Bone marrow (tissue), 2 donors: Measurements from ENCODE around the gene GPC5.
"Not testable (repeated sequence)": the region's sequence is repeated elsewhere in the genome, so short reads cannot be mapped to it uniquely, and the experiment has no call there.

Experiments
- DNase-seq, 2 donors: peaks; one replicate each; lab custom pipeline; 2025; lab: John Stamatoyannopoulos, UW

The GPC5 gene

DNA sequence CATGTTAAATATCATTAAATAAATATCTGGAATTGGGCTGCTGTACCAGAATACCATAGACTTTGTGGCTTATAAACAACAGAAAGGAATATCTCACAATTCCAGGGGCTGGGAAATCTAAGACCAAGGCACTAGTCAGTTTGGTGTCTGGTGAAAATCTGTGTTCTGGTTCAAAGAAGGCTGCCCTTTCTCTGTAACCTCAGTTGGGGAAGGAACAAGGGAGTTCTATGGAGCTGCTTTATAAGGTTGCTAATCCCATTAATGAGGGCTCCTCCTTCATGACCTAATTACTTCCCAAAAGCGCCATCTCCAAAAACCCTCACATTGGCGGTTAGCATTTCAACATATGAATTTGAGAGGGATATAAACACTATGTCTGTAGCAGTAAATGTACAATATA is 480.9 kb downstream of the GPC5 start:
- no peak for DNase-seq

DNA sequence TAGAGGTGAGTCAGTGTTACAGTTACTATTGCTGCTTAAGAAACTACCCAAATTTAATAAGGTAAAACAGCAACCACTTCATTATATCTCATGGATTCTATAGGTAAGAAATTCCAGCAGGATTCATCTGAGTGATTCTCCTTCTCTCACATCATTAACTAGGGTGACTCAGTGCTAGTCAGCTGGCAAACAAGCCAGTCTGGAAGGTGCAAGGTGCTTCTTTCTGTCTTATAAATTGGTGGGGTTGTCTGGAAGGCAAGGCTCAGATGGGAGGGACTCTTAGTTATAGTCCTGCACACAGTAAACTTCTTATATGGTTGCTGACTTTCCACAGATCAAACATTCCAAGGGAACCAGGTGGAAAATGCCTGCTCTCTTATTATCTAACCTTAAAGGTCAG is 484.5 kb downstream of the GPC5 start:
- no peak for DNase-seq

DNA sequence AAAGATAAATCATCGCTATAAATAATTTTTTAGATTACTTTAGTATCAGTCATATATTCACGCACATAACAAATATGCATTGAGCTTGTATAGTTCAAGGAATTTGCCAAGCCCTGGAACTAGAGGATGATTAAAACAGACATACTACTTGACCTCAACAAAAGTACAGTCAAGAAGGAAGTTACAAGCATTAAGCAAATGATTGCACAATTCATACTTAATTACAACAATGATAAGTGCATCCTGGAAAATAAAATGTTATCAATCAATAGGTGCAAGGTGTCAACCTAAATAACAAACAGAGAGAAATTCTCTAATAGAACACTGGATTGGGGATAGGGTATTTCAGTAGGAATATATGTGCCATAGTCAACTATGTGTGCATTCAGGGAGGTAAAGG is 491.2 kb downstream of the GPC5 start:
- no peak for DNase-seq

DNA sequence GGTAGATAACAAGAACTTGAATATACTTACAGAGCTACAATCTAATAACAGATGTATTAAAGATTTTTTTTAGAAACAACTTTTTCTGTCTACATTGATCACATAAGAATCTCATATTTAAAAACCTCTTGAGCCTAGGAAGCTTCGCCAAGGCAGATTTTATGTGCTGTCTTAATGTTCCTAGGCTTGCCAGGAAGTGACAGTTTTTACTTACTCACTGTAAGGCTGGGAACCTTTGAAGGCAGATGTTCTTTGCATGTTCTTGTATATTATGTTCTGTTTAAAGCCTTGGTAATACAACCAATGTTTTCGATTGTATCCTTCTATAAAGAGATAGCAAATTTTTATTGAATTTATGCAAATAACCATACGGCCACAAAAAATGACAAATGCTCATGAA is 492.7 kb downstream of the GPC5 start:
- no peak for DNase-seq

DNA sequence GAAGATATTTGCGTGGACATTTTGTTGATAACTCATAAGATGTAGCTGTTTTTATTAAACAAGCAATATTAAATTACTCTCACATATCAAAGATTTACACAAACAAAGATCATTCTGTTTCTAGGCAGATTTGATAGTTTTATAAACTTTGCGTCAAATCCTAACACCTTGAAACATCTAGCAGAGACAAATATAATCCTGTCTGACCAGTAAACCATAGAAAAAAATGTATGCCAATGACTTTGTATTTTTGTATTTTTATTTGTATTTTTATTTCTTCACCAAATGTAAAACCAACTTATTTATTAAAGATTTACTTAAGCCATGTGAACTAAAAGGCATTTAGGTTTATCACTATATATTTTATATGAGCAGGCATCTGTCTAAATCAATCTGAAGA is 494.6 kb downstream of the GPC5 start:
- no peak for DNase-seq

DNA sequence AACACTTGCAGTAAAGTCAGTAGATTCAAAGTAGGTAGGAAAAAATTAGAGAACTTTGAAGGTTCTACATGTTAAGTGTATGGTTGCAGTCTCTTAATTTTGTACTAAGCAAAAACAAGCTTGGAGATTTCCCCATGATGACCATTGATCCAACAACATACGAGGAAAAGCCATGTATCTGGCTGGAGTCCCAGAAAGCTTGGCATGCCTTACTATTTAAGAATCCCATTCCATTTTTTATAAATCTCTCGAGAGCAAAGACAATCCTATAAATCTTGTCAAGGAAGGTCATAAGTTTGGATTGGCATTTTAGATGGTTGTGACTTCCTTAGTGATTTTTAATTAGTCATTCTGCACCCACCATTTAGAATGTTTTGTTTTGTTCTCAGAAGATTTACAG is 495.9 kb downstream of the GPC5 start:
- no peak for DNase-seq

DNA sequence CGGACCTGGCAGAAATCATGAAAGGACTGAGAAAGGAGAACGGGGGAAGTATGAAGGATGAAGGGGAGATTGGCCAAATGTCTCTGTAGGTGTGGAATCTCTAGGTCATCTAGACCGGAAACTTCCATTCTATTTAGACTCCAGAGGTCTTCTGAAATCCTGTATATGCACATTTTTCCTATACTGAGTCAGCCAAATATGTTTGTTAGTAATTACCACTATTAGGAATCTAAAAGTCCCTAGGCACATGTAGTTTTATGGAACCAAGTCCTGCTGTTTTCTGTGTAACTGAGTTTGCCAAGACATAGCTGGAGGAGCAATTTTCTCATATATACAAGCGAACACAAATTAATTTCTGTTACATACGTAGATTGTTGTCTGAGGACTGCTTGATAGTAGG is 498.1 kb downstream of the GPC5 start:
- DNase-seq: no peak

DNA sequence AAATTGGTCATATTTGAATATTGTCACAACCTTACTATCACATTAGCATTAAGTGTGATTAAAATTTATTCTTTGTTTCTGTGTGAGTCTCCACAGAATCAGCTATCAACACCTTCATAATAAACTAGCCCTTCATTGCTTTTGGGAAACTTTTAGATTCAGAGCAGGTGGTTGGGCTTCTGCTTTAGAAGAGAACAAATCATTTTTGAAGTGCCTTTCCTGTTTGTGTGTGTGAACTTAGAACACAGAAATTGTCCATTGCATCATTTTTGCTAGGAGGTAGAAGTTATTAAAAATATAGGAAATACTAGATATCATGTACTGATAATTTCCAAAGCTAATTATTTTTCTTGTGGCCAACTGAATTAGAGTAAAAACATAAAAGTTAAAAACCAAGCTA is 500.6 kb downstream of the GPC5 start:
- not testable (repeated sequence) for DNase-seq

DNA sequence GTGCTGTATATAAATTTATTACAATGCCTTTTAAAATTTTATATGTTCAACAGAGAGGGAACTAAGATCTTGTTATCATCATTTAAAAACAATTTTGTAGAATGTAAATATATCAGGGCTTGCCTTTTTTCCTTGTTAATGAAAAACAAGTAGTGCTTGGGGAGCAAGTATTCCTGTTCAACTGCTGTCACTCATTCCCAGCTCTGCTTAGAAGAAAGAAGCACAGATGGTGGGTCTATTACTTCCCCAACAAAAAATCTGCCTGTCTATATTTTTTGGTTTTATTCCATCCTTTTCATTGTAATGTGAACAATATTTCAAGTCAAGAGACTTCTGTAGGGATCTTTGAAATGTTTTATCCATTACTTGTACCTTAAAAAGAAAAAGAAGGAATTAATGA is 503.9 kb downstream of the GPC5 start:
- DNase-seq: no peak

DNA sequence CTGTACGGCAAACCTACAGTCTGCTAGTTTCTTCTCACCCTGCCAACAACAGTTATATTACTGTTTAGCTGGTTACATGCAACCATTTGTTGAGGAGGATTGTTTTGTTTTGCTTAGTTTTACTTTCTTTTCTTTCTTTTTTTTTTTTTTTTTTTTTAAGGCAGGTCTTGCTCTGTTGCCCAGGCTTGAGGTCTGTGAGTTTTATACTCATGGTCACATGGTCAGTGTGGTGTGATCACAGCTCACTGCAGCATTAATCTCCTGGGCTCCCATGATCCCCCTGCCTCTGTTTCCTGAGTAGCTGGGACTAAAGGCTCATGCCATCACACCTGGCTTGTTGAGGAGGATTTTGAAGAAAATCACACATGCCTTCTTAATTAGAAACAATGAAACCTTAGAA is 505.6 kb downstream of the GPC5 start:
- DNase-seq: no peak

DNA sequence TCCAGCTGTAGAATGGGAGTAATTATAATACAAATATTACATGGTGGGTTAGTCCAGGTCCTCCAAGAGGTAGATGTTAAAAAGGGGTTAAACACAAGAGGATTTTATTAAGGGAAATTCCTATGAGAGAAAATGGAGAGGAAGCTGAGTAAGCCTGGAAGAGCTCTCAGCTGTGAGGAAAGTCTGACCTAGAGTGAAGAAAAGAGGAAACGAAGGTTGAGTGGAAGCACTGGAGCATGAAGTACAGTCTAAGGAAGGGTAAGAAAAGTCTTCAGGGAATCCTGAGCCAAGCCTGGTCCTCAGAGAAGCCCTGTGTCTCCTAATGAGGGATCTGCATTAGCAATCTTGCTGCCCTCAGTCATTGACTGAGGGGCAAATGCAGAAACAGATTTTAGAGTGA is 506.2 kb downstream of the GPC5 start:
- DNase-seq: no peak

DNA sequence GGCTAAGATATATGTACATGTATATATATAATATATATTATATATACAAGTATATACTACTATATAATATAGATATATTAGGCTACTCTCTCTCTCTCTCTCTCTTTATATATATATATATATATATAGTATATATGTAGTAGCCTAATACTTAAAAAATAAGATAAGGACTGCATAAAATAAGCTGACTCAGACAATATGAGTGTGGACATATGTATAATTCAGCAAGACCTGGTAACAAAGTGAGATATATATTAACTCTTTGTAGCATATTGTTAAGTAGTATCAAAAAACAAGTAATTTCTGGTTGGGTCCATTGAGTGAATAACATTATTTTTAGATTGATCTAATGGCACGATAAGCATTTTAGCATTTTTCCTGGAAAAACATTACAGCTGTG is 509.0 kb downstream of the GPC5 start:
- DNase-seq: no peak

DNA sequence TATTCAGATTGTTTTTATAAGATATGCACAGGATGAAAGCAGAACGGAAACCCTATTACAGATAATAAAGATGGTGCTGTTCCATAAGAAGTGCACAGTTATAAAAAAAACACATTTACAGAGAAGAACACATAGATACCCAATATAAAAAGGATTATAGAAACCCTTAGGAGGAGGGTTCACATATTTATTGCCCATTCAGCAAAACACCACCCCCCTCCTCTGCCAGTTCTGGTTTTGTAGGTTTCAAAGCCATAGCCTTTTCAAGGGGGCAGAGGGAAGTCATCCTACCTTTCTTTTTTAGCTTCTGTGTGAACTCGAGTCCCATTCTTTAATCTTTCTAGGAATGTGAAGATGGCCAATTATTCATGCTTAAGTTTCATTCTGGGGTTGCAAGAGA is 511.2 kb downstream of the GPC5 start:
- no peak for DNase-seq

DNA sequence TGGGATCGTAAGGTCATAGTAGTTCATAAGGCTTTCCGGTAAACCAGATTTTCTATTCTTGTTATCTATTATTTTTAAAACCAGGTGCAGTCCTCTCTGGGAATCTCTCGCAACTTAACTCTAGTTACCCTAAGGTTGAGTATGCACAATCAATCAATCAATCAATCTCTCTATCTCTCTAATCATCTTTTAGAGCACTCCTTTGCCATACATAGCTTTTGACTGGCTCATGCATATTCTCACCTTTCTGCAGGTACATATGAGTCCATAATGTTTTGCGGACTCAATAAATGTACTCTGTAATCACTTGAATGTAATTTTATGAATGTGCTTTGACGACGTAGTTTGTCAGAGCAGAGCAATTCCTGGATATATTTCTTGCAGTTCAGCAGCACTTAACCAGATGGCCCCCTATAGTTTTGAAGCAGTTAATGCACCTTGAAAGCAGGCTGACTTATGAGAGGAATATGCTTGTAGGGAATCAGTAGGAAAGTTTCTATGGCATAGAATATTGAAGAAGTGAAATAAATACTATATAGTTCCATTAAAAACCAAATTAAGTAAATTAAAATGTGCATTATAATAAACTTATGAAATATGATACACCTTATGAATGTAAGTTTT is 524.7 kb downstream of the GPC5 start:
- DNase-seq: no peak

DNA sequence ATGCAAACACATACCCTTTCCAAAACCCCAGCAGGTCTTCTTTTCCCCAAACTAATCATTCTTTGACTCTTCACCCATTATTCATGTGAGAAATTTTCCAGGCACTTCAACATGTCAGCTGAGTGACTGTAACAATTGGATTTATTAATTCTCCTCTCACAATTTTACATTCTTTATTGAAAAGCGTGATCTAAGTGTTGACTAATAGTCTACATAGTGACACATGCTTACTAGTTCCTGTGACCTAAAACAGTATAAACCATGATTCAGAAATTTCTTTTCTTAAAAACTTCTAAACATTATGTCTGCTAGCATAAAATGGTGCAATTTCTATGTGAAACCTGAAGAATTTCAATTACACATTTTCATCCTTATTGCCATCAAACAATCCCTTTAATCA is 532.3 kb downstream of the GPC5 start:
- DNase-seq: no peak

DNA sequence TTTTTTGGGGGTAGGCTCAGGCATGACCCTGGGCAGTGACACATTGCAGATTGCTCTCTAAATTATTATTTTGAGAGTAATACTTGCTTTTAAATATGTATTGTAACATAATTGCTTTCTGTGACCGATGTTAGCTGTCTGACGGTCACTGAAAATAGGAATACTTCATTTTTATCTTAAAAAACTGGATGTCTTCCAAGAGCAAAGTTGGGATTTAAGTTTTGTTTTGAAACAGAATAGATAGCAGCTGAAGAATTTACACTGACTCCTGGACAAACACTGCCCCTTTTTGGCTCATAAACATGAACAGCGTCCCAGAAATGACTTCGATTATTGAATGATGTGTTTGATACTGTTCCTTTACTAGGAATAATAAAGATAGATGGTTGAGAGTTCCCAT is 535.9 kb downstream of the GPC5 start:
- no peak for DNase-seq

DNA sequence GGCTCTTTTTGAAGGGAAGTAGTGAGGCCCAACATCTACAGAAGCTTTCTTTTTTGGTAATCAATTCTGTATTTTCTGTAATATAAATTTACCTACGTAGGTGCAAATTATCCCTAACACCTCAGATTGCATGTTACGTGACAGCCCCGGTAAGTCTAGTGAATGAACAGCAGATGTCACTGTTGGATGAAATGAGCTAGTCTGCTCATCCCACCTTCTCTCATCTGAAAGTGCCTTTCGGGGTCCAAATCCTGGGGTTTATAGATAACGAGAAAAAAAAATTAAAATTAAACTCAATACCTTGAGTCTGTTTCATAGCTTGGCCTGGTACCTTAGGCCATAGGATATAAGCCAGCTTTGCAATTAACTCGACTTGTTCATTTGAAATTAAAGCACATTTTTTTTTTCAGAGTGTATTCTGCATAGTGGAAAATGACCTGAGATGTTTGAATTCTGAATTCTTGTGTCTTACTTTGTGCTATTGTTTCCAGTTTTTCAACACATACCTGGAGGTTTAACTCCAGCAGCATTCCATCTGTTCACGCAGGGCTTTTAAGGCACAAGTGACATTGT is 548.2 kb downstream of the GPC5 start:
- DNase-seq: no peak

DNA sequence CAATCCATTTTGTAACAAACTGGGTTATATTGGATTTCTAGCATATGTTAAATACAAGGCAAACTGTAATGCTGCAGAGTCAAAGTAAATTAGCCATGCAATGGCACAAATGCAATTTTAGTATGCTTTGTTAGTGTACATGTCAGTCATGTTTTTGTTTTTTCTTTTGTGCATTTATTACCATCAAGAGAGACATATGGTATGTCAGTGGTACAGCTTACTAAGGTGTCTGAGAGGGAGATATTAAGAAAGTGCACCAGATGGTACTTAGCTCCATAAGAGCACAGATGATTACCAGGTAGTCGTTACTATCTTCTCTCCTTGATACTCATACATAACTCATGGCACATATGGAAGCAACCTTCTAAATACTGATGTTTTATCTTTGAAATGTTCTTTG is 550.3 kb downstream of the GPC5 start:
- no peak for DNase-seq

DNA sequence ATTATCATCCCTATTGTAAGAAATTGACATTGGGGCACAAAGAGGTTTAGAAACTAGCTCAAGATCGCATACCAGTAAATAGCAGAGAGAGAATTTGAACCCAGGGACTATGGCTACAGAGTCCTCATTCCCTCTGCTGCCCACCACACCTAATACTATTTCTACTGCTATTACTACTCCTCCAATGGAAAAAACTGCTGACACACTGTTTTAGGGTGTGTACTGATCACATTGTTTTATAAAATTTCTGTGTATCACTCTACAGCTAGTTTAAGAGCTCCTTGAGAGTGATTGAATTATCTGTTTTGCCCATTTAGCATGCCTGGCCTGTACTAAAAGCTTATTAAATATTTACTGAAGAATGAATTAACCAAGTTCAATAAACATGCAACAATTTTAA is 552.4 kb downstream of the GPC5 start:
- no peak for DNase-seq

DNA sequence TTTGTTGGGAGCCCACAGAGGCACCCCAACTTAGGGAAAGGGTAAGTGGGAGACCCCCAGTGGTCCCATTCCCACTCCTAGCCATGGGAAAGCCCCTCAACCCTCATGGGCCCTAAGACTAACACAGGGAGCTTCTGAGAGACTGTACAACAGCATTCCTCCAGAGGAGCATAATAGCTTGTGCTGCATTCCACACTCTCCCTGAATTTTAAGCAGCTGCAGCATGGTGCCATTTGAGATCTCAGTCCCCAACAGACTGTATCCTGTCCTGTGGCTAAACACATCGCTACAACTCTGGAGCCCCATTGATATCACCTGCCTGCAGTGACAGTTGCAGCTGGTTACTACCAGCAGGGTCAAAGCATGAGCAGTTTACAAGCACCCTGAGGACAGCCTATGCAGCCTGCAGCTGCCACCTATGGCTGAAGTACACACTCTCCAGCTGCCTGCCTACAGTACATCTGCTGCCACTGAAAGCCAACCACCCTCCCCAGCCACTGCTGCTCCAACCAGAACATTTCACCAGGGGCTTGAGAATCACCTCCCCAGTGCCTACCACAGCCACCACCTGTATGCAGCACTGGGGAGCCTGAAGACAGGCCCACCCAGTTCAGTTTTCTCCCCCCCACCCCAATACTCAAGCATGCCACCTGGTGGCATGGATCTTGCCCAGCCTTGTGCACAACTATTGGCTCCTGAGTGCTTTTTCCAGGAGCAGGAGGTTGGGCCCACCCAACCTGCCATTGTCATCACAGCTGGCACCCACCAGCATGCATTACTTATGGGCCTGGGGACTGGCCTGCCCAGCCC is 557.3 kb downstream of the GPC5 start:
- no peak for DNase-seq

DNA sequence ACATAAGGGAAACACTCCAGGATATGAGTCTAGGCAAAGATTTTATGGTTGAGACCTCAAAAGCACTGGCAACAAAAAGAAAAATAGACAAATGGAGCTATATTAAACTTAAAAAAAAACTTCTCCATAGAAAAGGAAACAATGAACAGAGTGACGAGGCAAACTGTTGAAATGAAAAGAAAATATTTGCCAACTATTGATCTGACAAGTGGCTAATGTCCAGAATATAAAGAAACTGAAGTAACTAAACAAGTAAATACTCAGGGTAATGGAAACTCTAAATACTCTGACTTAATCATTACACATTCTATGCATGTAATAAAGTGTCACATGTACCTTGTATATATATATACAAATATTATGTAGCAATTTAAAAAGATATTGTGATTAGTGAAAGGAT is 562.5 kb downstream of the GPC5 start:
- DNase-seq: no peak

DNA sequence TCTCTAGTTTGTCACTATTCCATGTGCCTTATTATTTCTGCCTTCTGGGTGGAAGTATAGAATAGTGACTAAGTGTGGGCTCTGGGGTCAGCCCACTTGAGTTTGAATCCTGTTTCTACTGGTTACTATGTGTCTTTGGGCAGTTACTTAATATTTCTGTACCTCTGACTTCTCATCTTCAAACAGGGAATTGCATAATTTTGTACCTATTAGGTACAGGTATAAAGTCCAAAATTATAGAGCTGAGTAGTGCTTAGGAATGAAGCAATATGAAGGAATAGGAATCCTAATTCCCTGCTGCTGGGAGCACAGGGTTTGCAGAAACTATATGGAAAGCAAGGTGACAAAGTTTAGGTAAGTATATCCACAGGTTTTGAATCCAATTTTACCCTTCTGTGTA is 564.5 kb downstream of the GPC5 start:
- DNase-seq: no peak

DNA sequence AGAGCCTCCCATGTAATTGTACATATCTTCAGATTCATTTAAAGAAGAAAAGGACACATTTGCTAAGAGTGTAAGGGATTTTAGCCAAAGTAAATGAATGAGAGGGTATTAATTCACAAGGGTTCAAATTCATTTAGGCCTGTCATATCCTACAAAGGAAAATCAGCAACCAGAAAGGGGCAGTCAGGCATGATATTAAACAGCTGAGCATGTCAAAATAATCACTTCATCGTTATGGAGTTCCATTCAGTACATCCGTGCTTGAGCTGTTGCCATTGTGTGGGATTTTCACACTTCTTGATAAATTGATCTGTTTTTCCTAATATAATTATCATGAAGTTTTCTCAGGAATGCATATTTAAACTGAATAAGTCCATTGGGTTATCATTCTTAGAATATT is 567.1 kb downstream of the GPC5 start:
- no peak for DNase-seq

DNA sequence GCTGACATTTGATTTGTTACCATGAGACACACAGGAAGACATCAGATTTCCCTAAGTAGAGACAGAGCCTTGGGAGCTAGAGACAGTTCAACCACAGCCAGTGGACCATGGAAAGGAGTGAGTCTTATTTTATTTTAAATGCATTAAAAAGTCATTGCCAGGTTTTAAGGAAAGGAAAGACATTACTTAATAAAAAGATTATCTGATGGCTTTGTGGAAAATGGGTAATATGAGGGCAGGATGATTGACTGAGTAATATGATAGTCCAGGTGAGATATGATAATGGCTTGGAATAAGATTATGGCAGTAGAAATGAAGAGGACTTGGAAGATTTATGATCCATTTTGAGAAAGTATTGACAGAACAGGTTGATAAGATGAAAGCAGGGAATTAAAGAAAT is 580.1 kb downstream of the GPC5 start:
- DNase-seq: no peak
